ENCODE data around the gene THPO. TPM values are rescaled to one million over a fixed set of nuclear protein-coding genes. Genes with fewer than 3 reads are reported as not detected.

Gene THPO
- total and polyA plus RNA-seq, 10 of the 15 experiments (the other 5 are each of a cell fraction or from before 2014, with no cell fraction given) = not detected

GRCh38 chr3:184352149-184352785 is 25.7 kb downstream of the THPO start (continued):
- no peak for TF ChIP-seq CUX1 (IDR thresholded peaks at IDR 0.05; ENCODE audit: insufficient replicate concordance, low read depth, low read length)
- no peak for TF ChIP-seq STAT3 (IDR thresholded peaks at IDR 0.05; ENCODE audit: low read depth, low read length)
- TF ChIP-seq SMARCA5 (IDR thresholded peaks at IDR 0.05) = no peak
- TF ChIP-seq RAD21 (IDR thresholded peaks at IDR 0.05; ENCODE audit: insufficient read depth, low read depth, low read length) = no peak

- TF ChIP-seq CBX3 (IDR thresholded peaks at IDR 0.05; ENCODE audit: borderline replicate concordance, low read depth) (no peak), SIX5 (IDR thresholded peaks at IDR 0.05; ENCODE audit: low read depth, low read length, severe bottlenecking) (no peak), DPF2 (IDR thresholded peaks at IDR 0.05) (no peak), CREB1 (IDR thresholded peaks at IDR 0.05; ENCODE audit: low read depth) (no peak), ZNF217 (IDR thresholded peaks at IDR 0.05) (no peak), ASH2L (IDR thresholded peaks at IDR 0.05; ENCODE audit: borderline replicate concordance, low read depth) (no peak), MXI1 (IDR thresholded peaks at IDR 0.05; ENCODE audit: low read depth, low read length) (no peak), SMC3 (IDR thresholded peaks at IDR 0.05; ENCODE audit: borderline replicate concordance, low read length) (no peak), NFIC (IDR thresholded peaks at IDR 0.05; ENCODE audit: low read depth, low read length) (no peak), SREBF2 (IDR thresholded peaks at IDR 0.05; ENCODE audit: low read length) (no peak), NKRF (conservative IDR thresholded peaks at IDR 0.05) (no peak)
- Histone ChIP-seq H4K20me1 (ENCODE audit: control insufficient read depth, insufficient read depth) (no peaks in the 10 kb centered on the region), H3K36me3 (ENCODE audit: control insufficient read depth in 2 of 2, insufficient read depth in 2 of 2, low read length in 1 of 2) (no peaks in the 10 kb centered on the region), H2AFZ (ENCODE audit: control insufficient read depth, low read depth, low read length) (no peak overlapping the region), H3K4me1 (ENCODE audit: control insufficient read depth, insufficient read depth, low read length) (no peaks in the 10 kb centered on the region), H3K9ac (ENCODE audit: control insufficient read depth, insufficient read depth, low read length) (no peak overlapping the region), H3K27ac (ENCODE audit: control insufficient read depth, insufficient read depth) (no peak overlapping the region), H3K27me3 (replicated peaks in 1 of 2; ENCODE audit: control insufficient read depth in 2 of 2, insufficient read depth in 2 of 2, low read length in 1 of 2) (no peaks in the 10 kb centered on the region), H3K4me3 (no peak overlapping the region), H3K79me2 (ENCODE audit: control insufficient read depth, insufficient read depth, low read length) (no peaks in the 10 kb centered on the region), H3K9me3 (replicated peaks; ENCODE audit: control insufficient read depth, insufficient read depth, low read length) (no peaks in the 10 kb centered on the region), H3K4me2 (ENCODE audit: control insufficient read depth, insufficient read depth) (no peak overlapping the region)
- no TSS peak for BruUV-seq (replicated peaks)
- RAD21 ChIA-PET (ENCODE audit: unreplicated experiment) = no interaction called here
- no peak for ATAC-seq
- intact Hi-C loops (cut with micrococcal nuclease; ENCODE audit: unreplicated experiment) = no loop called here
- in situ Hi-C loops (cut with MboI) = no loop called here
- CTCF ChIA-PET = interaction anchor here (0.6 to 3.7 kb wide), 2 partner anchors 19 to 165 kb away, joined by 3 to 16 read pairs; no protein-coding TSS in a partner anchor
- POLR2A ChIA-PET = no interaction called here
- FAIRE-seq = no peak
- WGBS (ENCODE audit: insufficient coverage, insufficient replicate concordance, low lambda C conversion rate, missing lambda C conversion rate) = 45% methylated on average over 9 of the region's 9 CpGs
- SMC1A ChIA-PET (ENCODE audit: uncharacterized antibody, unreplicated experiment) = no interaction called here
- DNase-seq (ENCODE audit: low read depth, low spot score) = no peak
Observed at GRCh38 chr3:184351511-184352148, 26.4 kb downstream of the THPO start.
